HepG2 (cell line): Measurements from ENCODE around the gene CALD1. TPM values are rescaled to one million over a fixed set of nuclear protein-coding genes. Genes with fewer than 3 reads are reported as not detected.

ENCODE experiments used
- ATAC-seq: fragments of 200-7000 bp; cut with Tn5 transposase; 3 replicates; pipeline ENCODE4 v1.9.1; 2020; ENCODE audit warnings: mild to moderate bottlenecking, moderate library complexity
- BruUV-seq: library from RNA; stranded (reverse); fragments of 400-500 nt; replicated peaks from 2 replicates; lab custom pipeline; 2021; lab: Mats Ljungman, UMichigan
- CTCF ChIA-PET: fragments of 300-600 bp; formaldehyde crosslinking; extraction: SDS; loops from one replicate; lab custom pipeline; 2021; ENCODE audit warnings: low total read pairs, inconsistent platforms, low intra/inter-chr PET ratio; lab: Yijun Ruan, JAX
- POLR2A ChIA-PET: fragments of 350-600 bp; sonication (Branson Sonifier 250); formaldehyde crosslinking; loops from one replicate; lab custom pipeline; 2020; ENCODE audit warnings: antibody characterized with exemption, inconsistent platforms; lab: Yijun Ruan, JAX
- DNase-seq: peaks from one replicate; pipeline ENCODE4 v3.0.0-alpha.2; 2015; ENCODE audit warnings: low spot score
- FAIRE-seq: peaks from 3 replicates; lab custom pipeline; 2011; peaks lifted over from hg19 to GRCh38; lab: Jason Lieb, UNC
- H2AFZ ChIP-seq: one replicate; pipeline ENCODE4 v1.6.1; 2011; ENCODE audit warnings: low read length, inconsistent platforms
- H3K27ac ChIP-seq: fragments of 300-600 bp; 3 replicates; pipeline ENCODE4 v1.8.0; 2011; ENCODE audit warnings: mixed run types, mild to moderate bottlenecking, mixed read lengths, low read length, inconsistent platforms; ENCODE audit not compliant: insufficient read depth; ENCODE audit errors: extremely low read length
- H3K27me3 ChIP-seq, 2 experiments: fragments of 200-600 bp in 1 of 2; 2 replicates in 1 of 2; 3 replicates in 1 of 2; pipeline versions ENCODE4 v1.6.0 to v1.8.0; 2011; ENCODE audit warnings: low read length in 2 of 2, mild to moderate bottlenecking in 2 of 2, moderate library complexity in 2 of 2, inconsistent platforms in 1 of 2; ENCODE audit not compliant: insufficient read depth in 2 of 2, control insufficient read depth in 1 of 2
- H3K36me3 ChIP-seq, 2 experiments: fragments of 200-600 bp in 1 of 2; replicated peaks in 1 of 2; 2 replicates in 1 of 2; 3 replicates in 1 of 2; pipeline versions ENCODE4 v1.5.1 to v1.8.0; 2011; ENCODE audit warnings: low read length in 2 of 2, inconsistent platforms in 1 of 2; ENCODE audit not compliant: insufficient read depth in 2 of 2, control insufficient read depth in 1 of 2
- H3K4me1 ChIP-seq: 2 replicates; pipeline ENCODE4 v1.5.1; 2012; ENCODE audit warnings: low read length, inconsistent platforms; ENCODE audit not compliant: insufficient read depth
- H3K4me2 ChIP-seq: 2 replicates; pipeline ENCODE4 v1.6.0; 2011; ENCODE audit warnings: low read depth, low read length, inconsistent platforms
- H3K4me3 ChIP-seq, 3 experiments: fragments of 200-600 bp in 1 of 3; sonication (generic), shearing (Covaris generic) in 1 of 3; replicated peaks in 1 of 3; 2 replicates each; pipeline ENCODE4 v1.5.1; 2011 to 2016; ENCODE audit warnings: low read length in 3 of 3, inconsistent platforms in 2 of 3, low read depth in 2 of 3, mild to moderate bottlenecking in 2 of 3, control low read depth in 1 of 3, mixed read lengths in 1 of 3; ENCODE audit not compliant: insufficient read depth in 1 of 3
- H3K79me2 ChIP-seq: one replicate; pipeline ENCODE4 v1.6.1; 2011; ENCODE audit warnings: low read length, inconsistent platforms; ENCODE audit not compliant: insufficient read depth
- H3K9ac ChIP-seq: 2 replicates; pipeline ENCODE4 v1.6.0; 2011; ENCODE audit warnings: mild to moderate bottlenecking, low read depth, low read length, inconsistent platforms; ENCODE audit not compliant: insufficient read depth
- H3K9me3 ChIP-seq: 2 replicates; pipeline ENCODE4 v1.5.1; 2012; ENCODE audit warnings: mild to moderate bottlenecking, low read length
- H4K20me1 ChIP-seq: 2 replicates; pipeline ENCODE4 v1.6.0; 2011; ENCODE audit warnings: inconsistent platforms, mild to moderate bottlenecking, low read length, moderate library complexity; ENCODE audit not compliant: insufficient read depth
- ERF ChIP-seq: IDR thresholded peaks from 2 replicates; pipeline ENCODE4 v1.6.1; 2018; ENCODE audit warnings: missing biosample characterization, missing genetic modification reagents
- KDM5B ChIP-seq: sonication (generic); formaldehyde crosslinking; IDR thresholded peaks from 2 replicates; pipeline ENCODE4 v1.4.0; 2020; ENCODE audit warnings: missing genetic modification reagents, mild to moderate bottlenecking, borderline replicate concordance
- MAFF ChIP-seq: IDR thresholded peaks from 2 replicates; pipeline ENCODE4 v1.6.1; 2011; ENCODE audit warnings: low read depth, low read length, improper control_type of control experiment
- NR1H2 ChIP-seq: sonication (generic); formaldehyde crosslinking; IDR thresholded peaks from 2 replicates; pipeline ENCODE4 v1.8.1; 2022; ENCODE audit warnings: low read depth, missing genetic modification reagents, borderline replicate concordance
- ZBTB25 ChIP-seq: IDR thresholded peaks from 2 replicates; pipeline ENCODE4 v1.6.1; 2018; ENCODE audit warnings: missing genetic modification reagents
- ZBTB37 ChIP-seq: sonication (generic); formaldehyde crosslinking; IDR thresholded peaks from 2 replicates; pipeline ENCODE4 v1.4.0; 2020; ENCODE audit warnings: mild to moderate bottlenecking, missing genetic modification reagents
- ZBTB46 ChIP-seq: sonication (generic); formaldehyde crosslinking; IDR thresholded peaks from 2 replicates; pipeline ENCODE4 v1.4.0; 2020; ENCODE audit warnings: mild to moderate bottlenecking, missing genetic modification reagents, borderline replicate concordance
- ZKSCAN5 ChIP-seq: sonication (generic); formaldehyde crosslinking; IDR thresholded peaks from 2 replicates; pipeline ENCODE4 v1.5.1; 2020; ENCODE audit warnings: mild to moderate bottlenecking, missing genetic modification reagents
- ZNF160 ChIP-seq: sonication (generic); formaldehyde crosslinking; IDR thresholded peaks from 2 replicates; pipeline ENCODE4 v1.8.0; 2022; ENCODE audit warnings: mild to moderate bottlenecking, inconsistent platforms, missing genetic modification reagents
- ZNF18 ChIP-seq: sonication (generic); formaldehyde crosslinking; IDR thresholded peaks from 2 replicates; pipeline ENCODE4 v1.8.0; 2022; ENCODE audit warnings: mild to moderate bottlenecking, missing genetic modification reagents; ENCODE audit not compliant: insufficient replicate concordance
- ZNF205 ChIP-seq: IDR thresholded peaks from 2 replicates; pipeline ENCODE4 v1.6.1; 2018; ENCODE audit warnings: missing biosample characterization, missing genetic modification reagents
- ZNF775 ChIP-seq: sonication (generic); formaldehyde crosslinking; IDR thresholded peaks from 2 replicates; pipeline ENCODE4 v1.4.0; 2020; ENCODE audit warnings: missing genetic modification reagents, mild to moderate bottlenecking, moderate library complexity, borderline replicate concordance
- WGBS: methylation state at CpG from one replicate; pipeline ENCODE4 v1.1.6; 2017; ENCODE audit warnings: low lambda C conversion rate; 5-methylcytosine and 5-hydroxymethylcytosine counted together
- in situ Hi-C: cut with HindIII; loops from 2 replicates; pipeline ENCODE4 v1.10.0; 2017; ENCODE audit warnings: low pct_unique_long_range_greater_than_20kb; ENCODE audit not compliant: extremely low pct_ligation_motif_present
- intact Hi-C: fragments of 100-400 bp; cut with micrococcal nuclease; formaldehyde crosslinking; loops from one replicate; pipeline ENCODE4 v1.10.0; 2022; ENCODE audit not compliant: unreplicated experiment
- polyA plus RNA-seq, 8 experiments: library from polyadenylated mRNA; depleted of rRNA in 3 of 8; stranded (reverse) in 7 of 8; unstranded in 1 of 8; fragments of >200 nt; fragmentation: Illumina TruSeq in 4 of 8; extraction: Trizol in 4 of 8; gene quantifications; 2 replicates each; pipeline versions ENCODE4 v1.2.1 to v1.2.3, GENCODE V29; 2011 to 2016; ENCODE audit warnings: low read depth in 4 of 8, missing spikeins in 1 of 8, mixed read lengths in 1 of 8; ENCODE audit not compliant: insufficient read depth in 1 of 8
- total RNA-seq, 5 experiments: library from RNA; depleted of rRNA; stranded (reverse); fragments of >200 nt; fragmentation: Illumina TruSeq; extraction: Trizol; gene quantifications; 2 replicates each; pipeline ENCODE4 v1.2.3, GENCODE V29; 2016; ENCODE audit warnings: low read depth in 1 of 5

Gene CALD1
- total and polyA plus RNA-seq, 2 of the 13 experiments (the other 11 are each of a cell fraction or from before 2014, with no cell fraction given), result 53.0 to 112 TPM

- intact Hi-C loops, result no loop called here
- H3K79me2 ChIP-seq, result no peaks in the 10 kb centered on the region
Measured at GRCh38 chr7:134828361-134828760, 48.9 kb downstream of the CALD1 start.

GRCh38 chr7:134829380-134829986 lies 50.0 kb downstream of the CALD1 start:
- no peak for ATAC-seq
- POLR2A ChIA-PET, result no interaction called here
- FAIRE-seq, result no peak
- no peak for TF ChIP-seq ZNF160
- TF ChIP-seq KDM5B (CRISPR knock-in tag), result no peak
- no peak for TF ChIP-seq MAFF
- no peak for TF ChIP-seq ZBTB25 (CRISPR knock-in tag)
- TF ChIP-seq NR1H2 (CRISPR knock-in tag), result no peak
- no peak for TF ChIP-seq ZBTB37 (CRISPR knock-in tag)
- no peak for TF ChIP-seq ZNF205 (CRISPR knock-in tag)
- TF ChIP-seq ZNF18 (CRISPR knock-in tag), result no peak
- TF ChIP-seq ZBTB46 (CRISPR knock-in tag), result no peak
- no peak for TF ChIP-seq ZNF775 (CRISPR knock-in tag)
- no peak for TF ChIP-seq ZKSCAN5 (CRISPR knock-in tag)

More at GRCh38 chr7:134828361-134828760, 48.9 kb downstream of the CALD1 start:
- Histone ChIP-seq H3K4me3 (no peak overlapping the region), H3K9me3 (no peaks in the 10 kb centered on the region), H3K9ac (no peak overlapping the region), H3K4me2 (no peak overlapping the region), H3K27me3 (no peaks in the 10 kb centered on the region), H2AFZ (no peak overlapping the region), H3K36me3 (no peaks in the 10 kb centered on the region), H4K20me1 (no peaks in the 10 kb centered on the region), H3K4me1 (no peaks in the 10 kb centered on the region; the same call in 1 of the 2 replicates), H3K27ac (no peak overlapping the region)
- CTCF ChIA-PET, result no interaction called here
- 52% methylated on average over 2 of the region's 2 CpGs for whole genome bisulfite sequencing
- FAIRE-seq (no peak), DNase-seq (no peak), ATAC-seq (no peak)
- in situ Hi-C loops, result no loop called here
- no TSS peak for BruUV-seq
- TF ChIP-seq ERF (CRISPR knock-in tag), result no peak
- POLR2A ChIA-PET, result no interaction called here

More at GRCh38 chr7:134829380-134829986, 50.0 kb downstream of the CALD1 start:
- Histone ChIP-seq H2AFZ (no peak overlapping the region), H3K79me2 (no peaks in the 10 kb centered on the region), H3K9me3 (no peaks in the 10 kb centered on the region), H3K4me1 (no peaks in the 10 kb centered on the region; the same call in 1 of the 2 replicates), H4K20me1 (no peaks in the 10 kb centered on the region), H3K9ac (no peak overlapping the region), H3K27me3 (no peaks in the 10 kb centered on the region), H3K4me2 (no peak overlapping the region), H3K4me3 (no peak overlapping the region), H3K27ac (no peak overlapping the region), H3K36me3 (no peaks in the 10 kb centered on the region)
- 7% methylated on average over 3 of the region's 3 CpGs for WGBS
- no peak for DNase-seq
- BruUV-seq, result no TSS peak
- CTCF ChIA-PET, result no interaction called here
- intact Hi-C loops, result no loop called here
- in situ Hi-C loops, result no loop called here
